DOHH2 (cell line): ENCODE measurements around the gene DCLRE1C.

Experiments used
- CTCF ChIP-seq: fragments of 200-600 bp; sonication (generic); IDR thresholded peaks from one replicate; pipeline ENCODE4 v1.5.1; 2014; ENCODE audit warnings: antibody characterized with exemption, mild to moderate bottlenecking, low read depth, low read length; ENCODE audit not compliant: poor library complexity, severe bottlenecking
- EZH2phosphoT487 ChIP-seq: fragments of 200-600 bp; sonication (generic); IDR thresholded peaks from 2 replicates; pipeline ENCODE4 v1.6.1; 2017; ENCODE audit warnings: borderline replicate concordance, mild to moderate bottlenecking, antibody characterized with exemption, low read length, moderate library complexity, mixed read lengths

DNA sequence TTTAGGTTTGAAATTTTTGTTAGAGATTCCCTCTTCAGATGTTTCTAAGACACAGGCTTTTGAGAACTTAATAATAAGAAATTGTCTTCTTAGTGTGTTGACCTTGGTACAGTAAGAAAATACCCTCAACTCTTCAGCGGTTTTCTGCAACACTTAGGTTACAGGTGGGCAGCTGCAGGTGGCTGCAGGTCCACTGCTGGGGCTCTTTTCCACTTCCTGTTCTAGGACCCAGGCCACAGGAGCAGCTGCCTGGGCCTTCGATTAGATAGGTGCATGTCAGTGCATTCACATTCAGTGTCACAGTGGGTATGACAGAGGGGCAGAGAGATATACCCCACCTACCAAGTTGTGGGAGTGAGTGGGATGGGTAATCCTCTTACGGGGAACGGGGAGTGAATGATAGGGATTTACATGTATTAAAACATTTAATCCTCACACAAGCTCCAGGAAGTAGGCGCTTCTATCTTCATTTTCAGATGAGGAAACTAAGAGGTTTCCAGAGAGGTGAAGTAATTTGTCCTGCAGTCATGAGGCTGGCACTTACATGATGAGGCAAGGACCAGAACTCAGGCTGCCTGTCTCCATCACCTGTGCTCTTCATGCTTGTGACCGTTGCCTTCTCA lies 95.4 kb downstream of the DCLRE1C start:
- TF ChIP-seq CTCF (no peak), EZH2phosphoT487 (no peak)
